HepG2 (cell line): ENCODE measurements around the gene KRABD2.

Source experiments
- POLR2AphosphoS2 ChIP-seq: IDR thresholded peaks from 2 replicates; pipeline ENCODE4 v1.6.1; 2011; ENCODE audit warnings: low read depth, low read length, improper control_type of control experiment
- ZKSCAN8 ChIP-seq: IDR thresholded peaks from 2 replicates; pipeline ENCODE4 v1.6.1; 2016; ENCODE audit warnings: borderline replicate concordance, missing genetic modification reagents, missing compliant biosample characterization
- TF ChIP-seq, protein P1 (sequence below): sonication (generic); formaldehyde crosslinking; conservative IDR thresholded peaks from 2 replicates; pipeline ENCODE4 v1.8.0; 2022; ENCODE audit warnings: missing genetic modification reagents
- TF ChIP-seq, protein P2 (sequence below): sonication (generic); formaldehyde crosslinking; conservative IDR thresholded peaks from 2 replicates; pipeline ENCODE4 v1.4.0; 2020; ENCODE audit warnings: missing genetic modification reagents
- TF ChIP-seq, protein P3 (sequence below): sonication (generic); formaldehyde crosslinking; IDR thresholded peaks from 2 replicates; pipeline ENCODE4 v1.4.0; 2020; ENCODE audit warnings: missing genetic modification reagents
- TF ChIP-seq, protein P4 (sequence below): sonication (generic); formaldehyde crosslinking; IDR thresholded peaks from 2 replicates; pipeline ENCODE4 v1.4.0; 2020; ENCODE audit warnings: missing genetic modification reagents

DNA sequence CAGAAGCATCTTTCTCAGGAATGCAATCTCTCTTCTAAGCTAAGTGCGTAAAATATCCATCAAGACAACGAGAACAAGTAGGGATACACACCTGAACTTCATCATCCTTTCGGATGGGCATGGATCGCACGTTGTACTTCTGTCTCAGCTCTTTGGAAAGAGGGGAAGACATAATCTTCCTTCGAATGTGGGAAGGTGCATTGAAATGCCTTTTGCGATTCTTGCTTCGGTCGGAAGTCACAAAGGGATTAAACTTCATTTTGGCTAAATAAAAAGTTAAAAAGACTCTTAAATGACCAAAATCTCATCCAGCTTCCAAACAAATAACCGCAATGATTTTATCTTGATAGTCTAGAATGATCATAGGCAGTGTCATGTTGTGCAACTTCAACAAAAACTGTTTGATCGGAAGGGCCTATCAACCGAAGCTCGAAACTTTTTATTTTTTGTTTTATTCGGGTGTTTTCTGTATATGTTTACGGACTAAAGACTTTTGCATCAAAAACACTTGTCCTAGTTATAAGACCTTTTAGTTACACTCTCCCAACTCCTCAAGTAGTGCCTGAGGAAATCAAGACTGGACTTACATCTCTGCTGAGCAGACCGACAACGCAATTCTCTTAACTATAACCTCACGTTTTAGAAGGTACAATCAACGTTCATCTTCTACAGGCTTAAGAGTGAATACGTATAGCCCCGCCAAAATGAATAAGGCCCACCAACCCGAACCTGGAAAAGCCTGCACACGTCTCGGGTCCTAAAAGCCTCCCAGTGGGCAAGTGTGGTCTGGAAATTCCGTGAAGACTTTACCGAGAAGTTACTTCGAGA lies 5.8 kb upstream of the KRABD2 start:
- TF ChIP-seq, protein P1, sequence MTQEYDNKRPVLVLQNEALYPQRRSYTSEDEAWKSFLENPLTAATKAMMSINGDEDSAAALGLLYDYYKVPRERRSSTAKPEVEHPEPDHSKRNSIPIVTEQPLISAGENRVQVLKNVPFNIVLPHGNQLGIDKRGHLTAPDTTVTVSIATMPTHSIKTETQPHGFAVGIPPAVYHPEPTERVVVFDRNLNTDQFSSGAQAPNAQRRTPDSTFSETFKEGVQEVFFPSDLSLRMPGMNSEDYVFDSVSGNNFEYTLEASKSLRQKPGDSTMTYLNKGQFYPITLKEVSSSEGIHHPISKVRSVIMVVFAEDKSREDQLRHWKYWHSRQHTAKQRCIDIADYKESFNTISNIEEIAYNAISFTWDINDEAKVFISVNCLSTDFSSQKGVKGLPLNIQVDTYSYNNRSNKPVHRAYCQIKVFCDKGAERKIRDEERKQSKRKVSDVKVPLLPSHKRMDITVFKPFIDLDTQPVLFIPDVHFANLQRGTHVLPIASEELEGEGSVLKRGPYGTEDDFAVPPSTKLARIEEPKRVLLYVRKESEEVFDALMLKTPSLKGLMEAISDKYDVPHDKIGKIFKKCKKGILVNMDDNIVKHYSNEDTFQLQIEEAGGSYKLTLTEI (CRISPR knock-in tag), result no peak
- TF ChIP-seq, protein P2, sequence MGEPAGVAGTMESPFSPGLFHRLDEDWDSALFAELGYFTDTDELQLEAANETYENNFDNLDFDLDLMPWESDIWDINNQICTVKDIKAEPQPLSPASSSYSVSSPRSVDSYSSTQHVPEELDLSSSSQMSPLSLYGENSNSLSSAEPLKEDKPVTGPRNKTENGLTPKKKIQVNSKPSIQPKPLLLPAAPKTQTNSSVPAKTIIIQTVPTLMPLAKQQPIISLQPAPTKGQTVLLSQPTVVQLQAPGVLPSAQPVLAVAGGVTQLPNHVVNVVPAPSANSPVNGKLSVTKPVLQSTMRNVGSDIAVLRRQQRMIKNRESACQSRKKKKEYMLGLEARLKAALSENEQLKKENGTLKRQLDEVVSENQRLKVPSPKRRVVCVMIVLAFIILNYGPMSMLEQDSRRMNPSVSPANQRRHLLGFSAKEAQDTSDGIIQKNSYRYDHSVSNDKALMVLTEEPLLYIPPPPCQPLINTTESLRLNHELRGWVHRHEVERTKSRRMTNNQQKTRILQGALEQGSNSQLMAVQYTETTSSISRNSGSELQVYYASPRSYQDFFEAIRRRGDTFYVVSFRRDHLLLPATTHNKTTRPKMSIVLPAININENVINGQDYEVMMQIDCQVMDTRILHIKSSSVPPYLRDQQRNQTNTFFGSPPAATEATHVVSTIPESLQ (CRISPR knock-in tag), result no peak
- TF ChIP-seq ZKSCAN8 (CRISPR knock-in tag) (no peak), POLR2AphosphoS2 (no peak)
- TF ChIP-seq, protein P3, sequence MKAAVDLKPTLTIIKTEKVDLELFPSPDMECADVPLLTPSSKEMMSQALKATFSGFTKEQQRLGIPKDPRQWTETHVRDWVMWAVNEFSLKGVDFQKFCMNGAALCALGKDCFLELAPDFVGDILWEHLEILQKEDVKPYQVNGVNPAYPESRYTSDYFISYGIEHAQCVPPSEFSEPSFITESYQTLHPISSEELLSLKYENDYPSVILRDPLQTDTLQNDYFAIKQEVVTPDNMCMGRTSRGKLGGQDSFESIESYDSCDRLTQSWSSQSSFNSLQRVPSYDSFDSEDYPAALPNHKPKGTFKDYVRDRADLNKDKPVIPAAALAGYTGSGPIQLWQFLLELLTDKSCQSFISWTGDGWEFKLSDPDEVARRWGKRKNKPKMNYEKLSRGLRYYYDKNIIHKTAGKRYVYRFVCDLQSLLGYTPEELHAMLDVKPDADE, result no peak
- TF ChIP-seq, protein P4, sequence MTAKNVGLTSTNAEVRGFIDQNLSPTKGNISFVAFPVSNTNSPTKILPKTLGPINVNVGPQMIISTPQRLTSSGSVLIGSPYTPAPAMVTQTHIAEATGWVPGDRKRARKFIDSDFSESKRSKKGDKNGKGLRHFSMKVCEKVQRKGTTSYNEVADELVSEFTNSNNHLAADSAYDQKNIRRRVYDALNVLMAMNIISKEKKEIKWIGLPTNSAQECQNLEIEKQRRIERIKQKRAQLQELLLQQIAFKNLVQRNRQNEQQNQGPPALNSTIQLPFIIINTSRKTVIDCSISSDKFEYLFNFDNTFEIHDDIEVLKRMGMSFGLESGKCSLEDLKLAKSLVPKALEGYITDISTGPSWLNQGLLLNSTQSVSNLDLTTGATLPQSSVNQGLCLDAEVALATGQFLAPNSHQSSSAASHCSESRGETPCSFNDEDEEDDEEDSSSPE (CRISPR knock-in tag), result no peak
